Lower lobe of right lung (tissue), 2 donors: ENCODE measurements around the gene CPNE2. TPM values are rescaled to one million over a fixed set of nuclear protein-coding genes. Genes with fewer than 3 reads are reported as not detected.
A peak's percentile ranks its signal among the peaks of the same experiment; 100 is the strongest.
"Not testable (repeated sequence)": the region's sequence is repeated elsewhere in the genome, so short reads cannot be mapped to it uniquely, and the experiment has no call there.

Source experiments
- ATAC-seq, 2 donors: fragments of 200-7000 bp; cut with Tn5 transposase; one replicate each; pipeline ENCODE4 v1.9.1; 2020 to 2022; ENCODE audit warnings: mild to moderate bottlenecking in 2 of 2, moderate library complexity in 2 of 2
- DNase-seq: peaks from one replicate; pipeline ENCODE4 v3.0.0-alpha.2; 2020
- H3K27ac ChIP-seq: fragments of 200-600 bp; one replicate; pipeline ENCODE4 v1.8.0; 2022
- H3K27me3 ChIP-seq: fragments of 200-600 bp; one replicate; pipeline ENCODE4 v1.8.0; 2022; ENCODE audit warnings: low read depth
- H3K36me3 ChIP-seq: fragments of 200-600 bp; one replicate; pipeline ENCODE4 v1.8.0; 2022; ENCODE audit warnings: mild to moderate bottlenecking
- H3K4me1 ChIP-seq: fragments of 200-600 bp; one replicate; pipeline ENCODE4 v1.8.0; 2022
- H3K4me3 ChIP-seq: fragments of 200-600 bp; one replicate; pipeline ENCODE4 v1.8.0; 2022; ENCODE audit warnings: mild to moderate bottlenecking
- H3K9me3 ChIP-seq: fragments of 200-600 bp; one replicate; pipeline ENCODE4 v1.8.0; 2022
- intact Hi-C: fragments of 100-400 bp; cut with DNase I; formaldehyde crosslinking; loops from one replicate; pipeline ENCODE4 v1.11.0; 2022
- total RNA-seq: library from RNA; stranded (reverse); fragmentation: NEBNext Ultra II Directional; extraction: Animal tissue kit (Norgen Biotek cat#: 25700); gene quantifications from one replicate; pipeline ENCODE4 v1.2.1, GENCODE V29; 2021
- TF ChIP-seq, protein P1 (sequence below): fragments of 200-600 bp; IDR thresholded peaks from one replicate; pipeline ENCODE4 v1.8.0; 2022; ENCODE audit warnings: antibody characterized with exemption, mild to moderate bottlenecking
- donor health status: DM: no; HTN: yes; CAD: no; lungs with severe emphysema.

CPNE2 gene
- total RNA-seq, 1 donor from 2014 or later = 55.3 TPM

DNA sequence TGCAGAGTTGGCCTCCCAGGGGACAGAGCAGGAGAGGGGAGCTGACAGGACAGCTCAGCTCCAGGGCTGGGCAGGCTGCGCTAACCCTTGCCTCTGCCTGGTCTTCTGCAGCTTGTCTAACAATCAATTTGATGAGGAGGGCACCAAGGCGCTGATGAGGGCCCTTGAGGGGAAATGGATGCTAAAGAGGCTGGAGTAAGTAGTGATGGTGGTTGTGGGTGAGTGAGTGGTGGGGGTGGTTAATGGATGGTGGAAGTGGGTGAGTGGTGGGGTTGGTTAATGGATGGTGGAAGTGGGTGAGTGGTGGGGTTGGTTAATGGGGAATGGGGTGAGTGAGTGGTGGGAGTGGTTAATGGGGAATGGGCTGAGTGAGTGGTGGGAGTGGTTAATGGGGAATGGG lies 22.0 kb upstream of the CPNE2 start:
- H3K9me3 ChIP-seq = no peaks in the 10 kb centered on the region
- DNase-seq (no peak), ATAC-seq (no peak)
- H3K4me3 ChIP-seq = no peak overlapping the region
- H3K4me1 ChIP-seq = no peaks in the 10 kb centered on the region
- TF ChIP-seq, protein P1, sequence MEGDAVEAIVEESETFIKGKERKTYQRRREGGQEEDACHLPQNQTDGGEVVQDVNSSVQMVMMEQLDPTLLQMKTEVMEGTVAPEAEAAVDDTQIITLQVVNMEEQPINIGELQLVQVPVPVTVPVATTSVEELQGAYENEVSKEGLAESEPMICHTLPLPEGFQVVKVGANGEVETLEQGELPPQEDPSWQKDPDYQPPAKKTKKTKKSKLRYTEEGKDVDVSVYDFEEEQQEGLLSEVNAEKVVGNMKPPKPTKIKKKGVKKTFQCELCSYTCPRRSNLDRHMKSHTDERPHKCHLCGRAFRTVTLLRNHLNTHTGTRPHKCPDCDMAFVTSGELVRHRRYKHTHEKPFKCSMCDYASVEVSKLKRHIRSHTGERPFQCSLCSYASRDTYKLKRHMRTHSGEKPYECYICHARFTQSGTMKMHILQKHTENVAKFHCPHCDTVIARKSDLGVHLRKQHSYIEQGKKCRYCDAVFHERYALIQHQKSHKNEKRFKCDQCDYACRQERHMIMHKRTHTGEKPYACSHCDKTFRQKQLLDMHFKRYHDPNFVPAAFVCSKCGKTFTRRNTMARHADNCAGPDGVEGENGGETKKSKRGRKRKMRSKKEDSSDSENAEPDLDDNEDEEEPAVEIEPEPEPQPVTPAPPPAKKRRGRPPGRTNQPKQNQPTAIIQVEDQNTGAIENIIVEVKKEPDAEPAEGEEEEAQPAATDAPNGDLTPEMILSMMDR = no peak
- H3K27me3 ChIP-seq = no peaks in the 10 kb centered on the region
- intact Hi-C loops = no loop called here
- H3K27ac ChIP-seq = no peak overlapping the region
- peaks cover 42% of the 10 kb centered on the region for H3K36me3 ChIP-seq

DNA sequence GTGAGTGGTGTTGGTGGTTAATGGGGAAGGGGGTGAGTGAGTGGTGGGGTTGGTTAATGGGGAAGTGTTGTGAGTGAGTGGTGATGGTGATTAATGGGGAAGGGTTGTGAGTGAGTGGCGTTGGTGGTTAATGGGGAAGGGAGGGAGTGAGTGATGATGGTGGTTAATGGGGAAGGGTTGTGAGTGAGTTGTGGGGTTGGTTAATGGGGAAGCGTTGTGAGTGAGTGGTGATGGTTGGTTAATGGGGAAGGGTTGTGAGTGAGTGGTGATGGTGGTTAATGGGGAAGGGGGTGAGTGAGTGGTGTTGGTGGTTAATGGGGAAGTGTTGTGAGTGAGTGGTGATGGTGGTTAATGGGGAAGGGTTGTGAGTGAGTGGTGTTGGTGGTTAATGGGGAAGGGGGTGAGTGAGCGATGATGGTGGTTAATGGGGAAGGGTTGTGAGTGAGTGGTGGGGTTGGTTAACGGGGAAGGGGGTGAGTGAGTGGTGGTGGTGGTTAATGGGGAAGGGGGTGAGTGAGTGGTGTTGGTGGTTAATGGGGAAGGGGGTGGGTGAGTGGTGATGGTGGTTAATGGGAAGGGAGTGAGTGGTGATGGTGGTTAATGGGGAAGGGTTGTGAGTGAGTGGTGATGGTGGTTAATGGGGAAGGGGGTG lies 21.2 kb upstream of the CPNE2 start:
- DNase-seq, H3K27ac ChIP-seq, H3K27me3 ChIP-seq, ATAC-seq, H3K4me1 ChIP-seq, H3K4me3 ChIP-seq, intact Hi-C loops, H3K9me3 ChIP-seq: not testable (repeated sequence)
- H3K36me3 ChIP-seq = peaks cover 45% of the 10 kb centered on the region

DNA sequence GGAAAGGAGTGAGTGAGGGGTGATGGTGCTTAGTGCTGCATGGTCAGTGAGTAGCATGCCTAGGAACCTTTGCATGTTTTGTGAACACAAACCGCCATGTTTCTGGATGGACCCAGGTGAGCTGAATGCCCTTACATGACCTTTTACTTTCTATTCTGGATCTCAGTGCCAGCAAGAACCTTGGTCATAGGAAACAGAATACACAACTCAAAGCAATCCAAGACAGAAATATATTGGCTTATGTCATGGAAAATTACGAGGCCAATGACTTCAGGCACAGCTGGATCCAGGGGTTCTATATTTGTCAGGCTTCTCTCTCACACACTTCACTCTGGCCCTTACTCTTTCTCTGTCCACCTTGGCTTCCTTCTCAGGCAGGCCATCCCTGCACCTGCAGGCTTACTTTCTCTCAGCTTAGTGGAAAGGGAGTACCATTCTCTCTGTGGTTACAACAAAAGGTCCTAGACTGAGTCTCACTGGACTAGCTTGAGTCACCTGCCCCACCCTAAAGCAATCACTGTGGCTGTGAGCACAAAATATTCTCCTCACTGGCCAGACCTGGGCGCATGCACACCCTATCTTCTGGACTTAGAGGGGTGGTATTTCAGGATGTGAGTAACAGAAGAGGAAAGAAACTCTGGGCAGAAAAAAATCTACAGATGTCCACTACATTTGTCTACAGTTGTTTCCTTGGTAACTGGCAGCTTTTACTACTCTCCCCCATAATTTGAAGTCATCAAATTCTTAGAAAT lies 20.4 kb upstream of the CPNE2 start:
- Histone ChIP-seq H3K27me3 (no peaks in the 10 kb centered on the region), H3K9me3 (no peaks in the 10 kb centered on the region), H3K27ac (no peak overlapping the region), H3K4me1 (no peaks in the 10 kb centered on the region), H3K36me3 (peaks cover 53% of the 10 kb centered on the region), H3K4me3 (no peak overlapping the region)
- TF ChIP-seq, protein P1 = no peak
- ATAC-seq = no peak
- intact Hi-C loops = no loop called here
- DNase-seq = no peak

DNA sequence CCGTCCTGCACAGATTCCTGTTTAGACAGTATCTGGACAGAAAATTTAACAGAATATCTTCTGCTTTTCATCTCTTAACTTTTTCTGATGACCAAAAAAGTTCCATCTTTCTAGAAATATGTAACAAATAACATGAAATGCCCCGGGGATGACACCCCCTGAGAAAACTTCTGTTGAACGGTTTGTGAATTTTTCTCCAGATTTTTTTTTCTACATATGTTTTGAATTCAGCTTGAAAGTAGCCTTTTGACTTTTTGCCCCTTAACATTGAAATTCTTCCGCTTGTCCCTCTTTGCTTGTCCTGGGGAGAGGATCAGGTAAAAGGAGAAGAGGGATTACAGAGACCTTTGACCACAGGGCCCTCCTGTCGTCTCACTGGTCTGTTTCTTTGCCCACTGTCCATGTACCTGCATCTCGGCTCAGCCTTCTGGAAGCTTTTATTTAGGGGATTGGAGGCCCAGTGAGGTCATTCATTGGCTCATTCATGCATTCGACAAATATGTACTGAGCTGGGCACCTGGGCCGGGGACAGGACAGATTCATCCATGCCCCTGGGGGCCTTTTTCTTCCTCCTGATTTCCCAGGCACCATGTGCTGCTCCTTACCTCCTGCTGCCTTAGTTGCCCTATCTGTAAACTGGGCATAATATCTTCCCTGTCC lies 19.6 kb upstream of the CPNE2 start:
- Histone ChIP-seq H3K4me3 (no peak overlapping the region), H3K27ac (no peak overlapping the region), H3K27me3 (no peaks in the 10 kb centered on the region), H3K4me1 (no peaks in the 10 kb centered on the region), H3K36me3 (peaks cover 53% of the 10 kb centered on the region), H3K9me3 (no peaks in the 10 kb centered on the region)
- TF ChIP-seq, protein P1 = no peak
- DNase-seq = no peak
- intact Hi-C loops = no loop called here
- ATAC-seq = no peak

DNA sequence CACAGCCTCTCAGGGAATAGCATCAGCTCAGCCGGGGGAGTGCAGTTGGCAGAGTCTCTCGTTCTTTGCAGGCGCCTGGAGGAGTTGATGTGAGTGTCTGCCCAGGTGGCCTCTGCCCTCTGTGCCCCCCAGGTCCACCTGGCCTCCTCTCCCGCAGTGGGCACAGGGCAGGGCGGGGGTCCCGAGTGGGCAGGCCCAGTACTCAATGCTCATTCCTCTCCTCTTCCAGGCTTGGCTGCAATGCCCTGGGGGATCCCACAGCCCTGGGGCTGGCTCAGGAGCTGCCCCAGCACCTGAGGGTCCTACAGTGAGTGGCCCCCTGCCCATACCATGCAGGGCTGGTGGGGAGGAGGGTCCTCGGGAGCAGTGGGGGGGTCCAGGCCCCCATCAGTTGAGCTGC lies 14.7 kb upstream of the CPNE2 start:
- Histone ChIP-seq H3K9me3 (no peaks in the 10 kb centered on the region), H3K27me3 (no peaks in the 10 kb centered on the region), H3K4me1 (no peaks in the 10 kb centered on the region), H3K36me3 (peaks cover 69% of the 10 kb centered on the region), H3K4me3 (no peak overlapping the region), H3K27ac (peak overlapping the region; percentile 18)
- ATAC-seq (peak in 1 of 2 donors; percentile 16), DNase-seq (no peak)
- TF ChIP-seq, protein P1 = no peak
- intact Hi-C loops = no loop called here
